NCI-H146 treated with DMSO at 0.1 percent for 48 hours (cell line): ENCODE measurements around the gene PPP3CA.

Source experiments
- DNase-seq: peaks from one replicate; lab custom pipeline; 2025; ENCODE audit not compliant: unreplicated experiment; lab: John Stamatoyannopoulos, UW

The PPP3CA gene

DNA sequence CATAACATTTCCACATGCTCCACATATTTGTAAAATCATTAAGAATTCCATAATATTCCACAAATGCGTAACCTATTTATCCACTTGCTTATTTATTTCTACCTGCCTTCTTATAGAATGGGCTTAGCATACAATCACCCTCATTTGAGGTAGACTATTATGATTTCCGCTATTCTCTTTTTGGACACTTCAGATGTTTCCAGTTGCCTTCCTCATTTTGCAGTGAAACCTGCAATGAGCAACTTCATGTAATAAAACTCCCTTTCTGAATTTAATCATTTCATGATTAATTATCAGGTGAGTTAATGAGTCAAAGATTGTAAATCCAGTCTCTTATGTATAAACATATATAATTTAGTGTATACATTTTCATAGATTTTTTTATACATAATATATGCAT lies 58.0 kb downstream of the PPP3CA start:
- no peak for DNase-seq

DNA sequence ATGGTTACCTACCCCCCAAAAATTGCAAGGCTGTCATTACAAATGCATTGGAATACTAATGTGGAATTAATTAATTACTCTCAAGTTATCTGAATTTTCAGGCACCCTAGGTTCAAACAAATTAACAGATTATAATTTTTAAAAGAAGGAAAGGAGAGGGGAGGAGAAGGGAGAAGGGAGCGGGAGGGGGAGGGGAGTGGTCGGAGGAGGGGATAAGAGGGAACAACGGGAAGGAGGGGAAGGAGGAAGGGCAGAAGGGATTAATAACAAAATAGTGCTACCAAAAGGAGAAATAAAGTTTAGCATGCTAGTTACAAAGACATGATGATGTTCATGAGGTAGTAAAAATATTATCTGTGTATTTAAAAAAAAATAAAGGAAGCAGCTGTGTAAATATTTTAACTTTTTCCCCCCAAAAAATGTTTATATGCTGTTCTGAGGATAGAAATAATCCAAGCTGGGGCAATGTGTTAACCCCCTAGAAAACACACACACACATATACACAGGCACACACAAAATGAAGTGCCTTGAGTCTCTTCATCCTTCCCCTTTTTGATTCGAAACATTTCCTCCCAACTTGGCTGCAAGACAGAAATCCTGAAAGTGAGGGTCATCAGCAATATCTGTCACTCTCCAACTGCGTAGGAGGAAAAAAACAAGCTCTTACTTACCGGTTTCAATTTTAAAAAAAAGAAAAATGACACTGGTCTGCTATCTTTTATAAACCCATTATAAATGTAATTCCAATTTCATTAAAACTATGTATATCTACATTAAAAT lies 58.8 kb downstream of the PPP3CA start:
- no peak for DNase-seq

DNA sequence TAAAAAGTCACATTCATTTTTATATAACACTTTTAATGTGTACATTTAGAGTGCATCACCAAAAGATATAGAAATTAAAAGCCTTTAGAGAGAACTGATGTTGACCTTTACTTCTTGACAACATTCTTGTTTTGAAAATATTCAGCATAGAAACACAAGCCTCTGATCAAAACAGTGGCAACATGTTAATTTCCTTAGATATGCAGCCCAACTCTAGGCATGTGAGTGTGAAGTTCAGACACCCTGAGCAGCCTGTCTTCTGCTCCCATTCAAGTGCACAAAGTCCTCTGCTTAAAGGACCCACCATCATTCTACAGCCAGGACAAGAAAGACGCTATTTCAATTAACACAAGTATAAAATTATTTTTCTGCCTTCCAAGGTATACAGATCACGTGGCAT lies 60.0 kb downstream of the PPP3CA start:
- DNase-seq, result no peak

DNA sequence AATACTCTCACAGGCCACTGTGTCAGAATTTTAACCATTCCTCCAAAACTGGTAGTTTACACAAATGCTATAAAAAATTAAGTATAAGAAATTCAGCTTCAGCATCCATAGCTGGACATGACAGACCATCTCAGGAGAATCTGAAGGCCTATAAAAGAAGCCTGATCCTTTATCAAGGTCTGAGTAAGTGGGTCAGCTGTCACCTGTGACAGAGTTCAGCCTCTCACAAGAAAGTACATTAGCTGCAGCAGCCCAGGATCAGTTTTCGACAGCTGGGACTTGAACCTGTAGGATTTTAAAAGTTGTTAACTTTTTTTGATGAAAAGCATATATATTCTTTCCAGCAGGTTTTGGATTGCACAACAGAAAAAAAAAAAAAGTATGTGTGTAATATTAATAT lies 60.7 kb downstream of the PPP3CA start:
- no peak for DNase-seq

DNA sequence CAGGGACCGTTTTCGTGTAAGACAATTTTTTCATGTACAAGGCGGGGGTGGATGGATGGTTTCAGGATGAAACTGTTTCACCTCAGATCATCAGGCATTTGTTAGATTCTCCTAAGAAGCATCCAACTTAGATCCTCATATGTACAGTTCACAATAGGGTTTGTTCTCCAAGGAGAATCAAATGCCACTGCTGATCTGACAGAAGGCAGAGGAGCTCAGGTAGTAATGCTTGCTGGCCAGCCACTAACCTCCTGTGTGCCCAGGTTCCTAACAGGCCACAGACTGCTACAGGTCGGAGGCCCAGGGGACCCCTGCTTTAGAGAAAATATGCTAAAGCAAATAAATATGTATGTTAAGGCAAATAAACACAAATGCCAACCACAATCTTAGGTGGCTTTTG lies 61.3 kb downstream of the PPP3CA start:
- DNase-seq, result no peak

DNA sequence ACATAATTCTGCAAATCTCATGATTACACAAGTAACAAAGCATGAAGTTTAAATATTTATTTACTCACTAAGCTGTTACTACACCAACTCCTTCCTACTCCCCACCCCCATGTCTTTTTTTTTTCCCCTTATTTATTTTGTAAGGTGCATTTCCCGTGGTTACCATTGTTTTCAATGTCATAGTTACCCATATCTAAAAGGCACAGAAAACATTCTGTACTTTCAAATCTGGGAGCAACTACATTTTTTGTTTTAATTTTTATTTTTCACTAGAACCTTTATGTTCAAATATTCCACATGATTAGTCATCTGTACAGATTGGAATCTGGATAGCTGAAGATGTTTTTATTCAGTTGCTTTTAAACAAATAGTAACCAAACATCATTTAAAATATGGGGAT lies 62.8 kb downstream of the PPP3CA start:
- no peak for DNase-seq

DNA sequence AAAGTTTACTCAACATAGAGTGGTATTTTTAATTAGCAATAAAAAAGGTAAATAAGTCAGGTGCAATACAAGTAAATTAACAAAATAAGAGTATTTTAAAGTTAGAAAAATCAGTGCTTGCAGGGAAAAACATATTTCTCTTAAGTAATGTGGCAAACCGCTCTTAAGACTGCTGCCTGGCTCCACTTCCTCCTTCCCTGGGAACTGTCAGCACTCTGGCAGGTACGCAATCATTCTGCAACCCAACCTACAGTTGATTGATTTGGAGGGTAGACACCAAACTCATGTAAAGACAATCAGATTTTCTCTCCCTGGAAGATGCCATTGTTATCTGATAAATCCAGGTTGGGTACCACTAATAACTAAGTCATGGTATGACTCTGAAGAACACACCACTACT lies 63.9 kb downstream of the PPP3CA start:
- DNase-seq, result no peak

DNA sequence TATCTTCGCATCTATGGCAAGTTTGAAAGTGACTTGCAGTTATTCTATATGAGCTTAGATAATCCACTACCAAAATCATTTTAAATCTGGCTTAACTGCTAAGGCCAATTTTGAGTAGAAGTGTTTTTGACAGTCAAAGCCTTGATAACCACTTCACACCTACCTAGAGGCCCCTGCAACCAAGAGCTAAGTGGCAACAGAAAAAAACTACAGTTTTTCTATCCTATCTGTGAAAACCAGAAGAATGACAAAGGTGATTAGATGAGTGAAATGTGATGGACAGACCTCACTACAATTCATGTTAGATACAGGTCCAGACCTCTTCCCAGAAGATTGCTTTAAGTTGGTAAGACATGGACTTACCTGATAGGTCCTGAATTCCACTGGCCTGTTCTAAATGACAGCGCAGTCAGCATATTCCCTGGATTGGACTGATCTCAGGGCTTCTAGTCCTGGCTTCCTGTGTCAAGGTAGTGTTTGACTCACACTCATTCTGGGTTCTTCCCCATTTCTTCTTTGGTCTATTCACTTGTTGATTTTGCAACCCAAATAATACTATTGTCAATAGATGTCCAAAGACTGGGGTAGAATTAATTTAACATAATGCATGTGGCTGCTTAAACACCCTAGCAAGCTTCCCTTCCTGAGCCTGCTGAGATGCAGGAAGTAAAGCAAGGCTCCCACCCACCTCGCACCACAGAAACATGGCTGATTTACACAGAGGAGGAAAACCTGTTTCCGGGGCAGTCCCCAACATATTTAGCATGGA lies 65.1 kb downstream of the PPP3CA start:
- DNase-seq, result no peak

DNA sequence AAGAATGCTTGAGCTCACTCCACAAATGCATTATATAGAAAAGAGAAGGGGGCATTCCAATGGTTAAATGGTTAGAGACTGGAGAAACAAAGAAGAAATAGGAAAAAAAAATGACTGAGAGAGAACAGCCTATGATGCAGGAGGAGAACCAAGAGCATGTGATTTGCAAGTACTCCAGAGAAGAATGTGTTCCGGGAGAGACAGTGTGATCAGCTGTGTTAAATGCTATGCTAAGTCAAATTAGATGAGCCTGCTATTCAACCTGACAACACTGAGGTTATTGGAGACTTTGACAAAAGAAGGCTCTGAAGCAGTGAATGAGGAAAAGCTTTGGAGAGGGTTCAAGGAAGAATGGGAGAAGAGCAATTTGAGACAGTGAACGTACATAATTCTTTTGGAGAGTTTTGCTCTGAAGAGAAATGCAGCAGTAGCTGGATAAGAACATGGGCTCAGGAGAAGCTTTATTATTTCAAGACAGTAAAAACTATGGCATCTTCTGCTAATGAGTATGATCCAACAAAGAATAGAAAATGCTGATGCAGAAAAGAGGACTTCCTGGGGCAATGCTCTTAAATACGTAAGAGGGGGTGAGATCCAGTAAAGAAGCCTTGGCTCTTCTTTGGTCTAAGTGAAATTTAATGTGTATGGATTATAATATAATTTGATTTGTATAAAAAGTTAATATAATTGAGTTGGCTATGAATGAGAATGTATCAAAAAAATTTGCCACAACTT lies 66.3 kb downstream of the PPP3CA start:
- no peak for DNase-seq

DNA sequence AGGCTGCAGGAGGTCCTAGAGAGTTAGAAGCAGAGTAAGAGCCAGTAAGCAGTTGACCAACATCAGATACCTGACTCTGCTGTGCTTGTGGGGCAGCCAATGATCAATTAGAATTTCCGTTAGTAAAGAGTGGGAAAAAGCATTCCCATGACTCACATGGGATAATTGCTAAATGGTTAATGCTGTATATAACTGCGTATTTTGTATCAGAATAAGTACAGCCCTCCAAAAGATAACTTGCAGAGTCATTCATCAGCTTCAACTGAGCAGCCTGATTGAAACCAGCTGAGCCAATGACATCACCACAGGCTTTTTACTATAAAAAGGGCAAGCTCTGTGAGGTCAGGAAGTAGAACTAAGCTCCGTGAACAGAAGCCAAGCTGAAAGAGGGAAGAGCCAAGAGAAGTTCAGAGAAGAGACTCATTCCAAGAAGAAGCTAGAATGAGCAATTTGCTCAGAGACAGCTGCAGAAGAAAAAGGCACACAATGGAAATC lies 67.9 kb downstream of the PPP3CA start:
- no peak for DNase-seq

DNA sequence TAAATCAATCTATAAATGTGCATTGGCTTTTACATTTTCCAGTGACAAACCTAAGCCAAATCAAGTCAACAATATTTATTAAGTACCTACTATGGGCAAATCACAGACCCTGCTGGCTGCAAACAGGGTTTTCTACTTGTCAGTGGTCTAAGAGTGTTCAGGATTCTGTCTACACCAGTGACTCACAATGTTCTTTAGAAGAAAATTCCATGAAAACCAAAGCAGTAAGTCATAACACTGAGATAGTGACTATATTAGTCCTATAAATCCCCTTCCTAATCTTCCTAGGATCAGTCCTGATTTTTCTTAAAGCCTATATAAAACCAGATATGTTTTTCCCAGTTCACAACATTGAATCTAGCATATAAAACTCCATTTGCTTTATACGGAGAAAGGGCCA lies 69.7 kb downstream of the PPP3CA start:
- DNase-seq, result no peak

DNA sequence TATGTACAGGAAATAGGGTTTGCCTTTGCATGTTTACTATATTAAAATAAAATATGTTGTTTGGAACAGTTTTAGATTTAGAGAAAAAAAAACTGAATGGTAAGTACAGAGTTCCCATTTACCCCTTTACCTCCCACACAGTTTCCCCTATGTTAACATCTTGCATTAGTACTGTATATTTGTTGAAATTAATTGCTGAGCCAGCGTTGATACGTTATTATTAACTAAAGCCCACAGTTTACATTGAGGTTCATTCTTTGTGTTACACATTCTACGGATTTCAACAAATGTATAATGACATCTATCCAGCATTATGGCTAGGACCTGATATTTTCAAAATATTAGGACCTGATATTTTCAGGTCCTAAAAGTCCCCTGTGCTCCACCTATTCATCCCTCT lies 70.7 kb downstream of the PPP3CA start:
- DNase-seq, result no peak

DNA sequence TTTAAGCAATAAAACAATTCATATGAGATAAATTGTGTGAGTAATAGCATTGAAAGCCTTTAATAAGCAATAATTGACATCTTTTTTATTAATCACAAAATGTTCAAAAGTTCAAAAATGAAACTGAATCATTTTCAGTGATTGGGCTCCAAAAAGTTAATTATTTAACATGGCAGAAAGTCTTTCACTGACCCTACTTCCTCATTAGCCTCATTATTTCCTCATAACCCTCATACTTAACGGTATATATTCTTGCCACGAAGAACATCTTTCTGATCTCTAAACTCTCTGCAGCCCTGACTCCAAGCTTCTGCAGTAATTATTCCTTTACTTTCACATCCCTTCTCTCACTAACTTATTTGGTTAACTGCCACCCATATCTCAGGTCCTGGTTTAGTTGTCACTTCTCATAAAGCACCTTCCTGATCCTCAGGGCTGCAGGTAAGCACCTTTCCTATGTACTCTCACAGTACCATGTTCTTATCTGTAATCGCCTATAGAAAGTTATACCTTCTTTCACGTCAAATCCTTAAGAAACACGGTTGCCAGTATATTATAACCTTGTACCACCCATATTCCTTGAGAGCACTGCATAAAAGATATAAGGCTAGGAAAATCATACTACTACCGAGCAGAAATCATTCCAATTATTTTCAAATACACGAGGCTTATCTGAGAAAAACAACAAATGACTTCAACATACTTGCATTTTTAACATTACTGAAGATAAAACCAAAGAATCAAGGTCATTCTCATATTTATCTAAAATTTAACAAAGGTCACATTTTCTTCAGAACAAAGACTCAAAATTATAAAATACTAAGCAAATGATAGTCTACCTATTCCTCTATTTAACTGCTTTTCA lies 72.2 kb downstream of the PPP3CA start:
- no peak for DNase-seq

DNA sequence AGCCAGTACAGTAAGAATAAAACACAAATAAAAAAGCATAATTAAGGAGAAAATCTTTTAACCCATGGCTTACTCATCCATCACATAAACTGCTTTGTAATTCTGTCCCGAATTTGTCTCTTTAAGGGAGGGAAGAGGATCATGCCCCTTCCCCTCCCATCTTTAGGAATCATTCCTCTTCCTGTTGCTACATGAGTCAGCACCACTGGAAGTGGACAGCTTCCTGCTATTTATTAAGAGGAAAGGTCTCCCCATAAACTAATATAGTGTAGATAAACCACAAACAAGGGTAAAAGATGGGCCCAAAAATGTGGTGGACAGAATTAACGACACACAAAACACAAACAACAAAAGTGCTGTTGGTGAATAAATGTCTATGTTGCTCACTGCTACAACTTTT lies 75.8 kb downstream of the PPP3CA start:
- no peak for DNase-seq

DNA sequence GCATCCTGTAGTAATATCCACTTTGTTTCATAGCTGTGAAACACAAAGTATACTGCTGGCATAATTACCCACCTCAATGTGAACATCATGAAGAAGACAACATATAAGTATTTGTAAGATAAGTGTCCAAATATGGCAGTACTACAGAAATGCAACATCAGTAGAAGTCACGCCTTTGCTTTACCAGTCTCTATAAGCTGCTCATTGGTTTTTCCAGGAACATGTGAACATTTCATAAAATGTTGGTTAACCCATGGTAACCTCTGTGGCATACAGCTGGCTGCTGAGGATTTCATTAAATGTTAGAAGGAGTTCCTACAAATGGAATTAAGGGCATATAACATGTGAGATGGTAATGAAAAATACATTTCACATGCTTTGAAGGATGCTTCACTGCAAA lies 77.6 kb downstream of the PPP3CA start:
- no peak for DNase-seq

DNA sequence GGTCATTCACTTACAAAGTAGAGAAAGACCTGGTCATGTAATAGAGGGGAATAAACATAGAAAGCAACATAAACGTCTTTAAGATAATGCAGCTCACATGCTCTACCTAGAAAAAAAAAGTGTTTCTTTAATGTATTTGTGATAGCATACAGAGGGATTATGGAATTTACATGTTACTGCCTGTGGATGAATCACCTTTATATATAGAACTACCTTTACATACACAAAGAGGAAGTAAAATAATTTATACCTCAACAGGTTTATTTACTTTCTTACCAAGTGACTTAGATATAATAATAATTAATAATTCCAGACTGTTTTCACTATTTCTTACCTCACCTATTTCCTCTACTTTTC lies 81.5 kb downstream of the PPP3CA start:
- DNase-seq, result no peak

DNA sequence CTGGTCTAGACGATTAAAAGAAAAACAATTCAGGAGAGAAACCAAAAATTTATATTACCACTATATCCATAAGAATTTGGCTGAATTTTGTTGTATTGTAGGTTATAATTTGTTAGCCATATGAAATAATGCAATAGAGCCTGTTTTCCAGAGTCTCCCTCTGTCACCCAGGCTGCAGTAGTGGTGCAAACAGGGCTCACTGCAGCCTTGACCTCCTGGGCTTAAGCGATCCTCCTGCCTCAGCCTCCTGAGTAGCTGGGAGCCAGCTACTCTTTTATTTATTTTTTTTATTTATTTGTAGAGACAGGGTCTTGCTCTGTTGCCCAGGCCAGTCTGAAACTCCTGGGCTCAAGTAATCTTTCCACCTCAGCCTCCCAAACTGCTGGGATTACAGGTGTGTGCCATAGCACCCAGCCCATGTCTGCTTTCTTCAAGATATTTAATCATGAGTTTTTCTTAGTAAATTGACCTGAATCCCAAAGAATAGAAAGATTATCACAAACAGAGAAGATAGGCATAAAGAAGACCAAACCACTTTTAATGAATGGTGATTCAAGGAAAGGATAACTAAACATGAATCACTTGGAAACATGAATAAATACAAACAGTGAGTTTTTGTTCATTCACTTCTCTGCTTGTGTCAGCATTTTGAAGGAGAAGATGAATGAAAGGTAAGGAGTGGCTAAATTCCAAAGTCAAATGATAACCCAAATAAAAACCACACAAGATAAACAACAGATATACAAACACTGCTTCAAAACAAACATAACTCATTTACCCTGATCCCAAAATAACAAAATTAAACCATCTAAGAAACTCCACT lies 82.1 kb downstream of the PPP3CA start:
- DNase-seq, result no peak

DNA sequence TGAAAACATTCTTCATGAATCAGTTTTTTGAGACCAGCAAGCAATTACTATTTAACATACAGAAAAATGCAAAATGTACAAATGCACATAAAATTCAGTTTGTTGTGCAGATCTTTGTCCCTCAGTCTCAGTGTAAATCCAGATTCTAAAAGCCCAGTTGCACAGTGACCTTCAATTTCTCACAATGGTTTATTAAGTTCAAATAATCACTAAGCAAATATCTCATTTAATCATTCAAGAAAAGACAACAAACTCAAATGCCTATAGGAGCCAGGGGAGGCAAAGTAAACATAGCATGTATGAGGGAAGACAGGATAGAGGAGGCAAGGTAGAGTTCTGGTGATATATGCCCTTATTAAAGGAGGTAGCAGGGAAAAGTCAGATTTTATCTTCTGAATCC lies 82.8 kb downstream of the PPP3CA start:
- DNase-seq, result no peak

DNA sequence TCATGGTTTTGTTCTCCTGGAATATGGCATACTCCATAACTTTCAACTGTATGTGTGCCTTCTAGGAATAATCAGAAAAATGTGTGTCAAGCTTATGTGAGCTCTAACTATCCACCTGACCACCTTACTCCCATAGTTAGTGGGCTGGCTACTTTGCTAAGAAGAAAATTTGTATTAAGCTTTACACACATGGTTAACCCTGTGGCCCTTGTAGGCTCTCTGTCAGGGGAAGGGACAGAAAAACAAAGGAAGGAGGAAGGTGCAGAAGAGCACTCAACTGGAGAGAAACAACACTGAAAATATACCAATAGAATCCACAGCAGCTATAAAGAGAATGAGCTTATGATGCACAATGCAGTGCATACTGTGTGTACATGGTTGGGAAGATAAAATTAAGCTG lies 84.6 kb downstream of the PPP3CA start:
- DNase-seq, result no peak

DNA sequence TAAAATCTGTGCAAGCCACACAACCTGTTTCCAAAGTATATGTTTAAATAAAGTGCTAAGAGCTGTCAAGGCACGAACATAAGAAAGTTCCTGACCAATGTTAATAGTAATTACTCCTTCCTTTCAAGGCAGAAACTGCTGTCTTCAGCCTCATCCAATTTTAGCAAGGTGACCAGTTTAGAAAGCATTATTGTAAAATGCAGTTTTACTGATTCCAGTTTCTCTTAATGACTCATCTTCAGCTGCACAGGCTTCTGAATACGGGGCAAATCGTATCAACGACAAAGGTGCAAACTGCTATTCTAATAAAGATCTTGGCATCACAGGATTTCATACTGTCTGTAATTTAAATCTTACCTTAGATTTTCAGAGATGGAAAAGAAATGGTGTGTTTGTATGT lies 87.5 kb downstream of the PPP3CA start:
- no peak for DNase-seq
